Left cardiac atrium (tissue), 4 donors: ENCODE results near the gene RNASEH1. TPM values are rescaled to one million over a fixed set of nuclear protein-coding genes. Genes with fewer than 3 reads are reported as not detected.
"Not testable (repeated sequence)": the region's sequence is repeated elsewhere in the genome, so short reads cannot be mapped to it uniquely, and the experiment has no call there.

Source experiments
- ATAC-seq, 2 donors: fragments of 200-7000 bp; cut with Tn5 transposase; one replicate each; pipeline ENCODE4 v1.9.1; 2020; ENCODE audit warnings: mild to moderate bottlenecking in 2 of 2, moderate library complexity in 2 of 2
- DNase-seq: peaks from one replicate; pipeline ENCODE4 v3.0.0-alpha.2; 2020
- intact Hi-C, 2 donors: fragments of 100-400 bp; cut with DNase I; formaldehyde crosslinking; loops; one replicate each; pipeline versions ENCODE4 v1.14.1 to v1.15.1; 2022 to 2023
- total RNA-seq, 2 donors: library from RNA; stranded (reverse); fragmentation: NEBNext Ultra II Directional; extraction: Animal tissue kit (Norgen Biotek cat#: 25700); gene quantifications; one replicate each; pipeline ENCODE4 v1.2.1, GENCODE V29; 2021
- donor health status: DM: no; HTN: yes; CAD: no.
- donor health status: DM: no; HTN: yes; CAD: no; lungs with severe emphysema.
- donor health status: DM: yes; HTN: yes; CAD: no.
- donor health status: Dilated cardiomyopathy.

Gene RNASEH1
- total RNA-seq, 2 donors from 2014 or later = 17.3 to 22.2 TPM

DNA sequence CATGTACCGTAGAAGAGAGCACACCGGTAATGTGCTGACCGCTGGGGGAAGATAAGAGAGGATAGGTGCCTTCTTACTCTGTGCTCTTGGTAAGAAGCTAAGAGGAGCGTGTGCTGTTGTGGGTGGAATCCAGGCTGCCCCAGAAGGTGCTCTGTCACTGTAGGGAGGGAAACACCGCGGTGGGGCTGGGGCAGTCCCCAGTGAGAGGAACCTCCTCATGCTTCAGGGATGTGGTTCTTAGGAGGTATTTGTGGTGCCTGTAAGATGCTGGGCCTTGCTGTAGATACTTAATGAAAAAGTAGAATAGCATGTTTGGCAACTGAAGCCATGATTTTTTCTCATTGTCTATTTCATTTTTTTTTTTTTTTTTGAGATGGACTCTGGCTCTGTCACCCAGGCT, 37.9 kb upstream of the RNASEH1 start:
- intact Hi-C loops = loop anchor here (5.0 to 10.0 kb wide), 2 partner anchors 49 to 56 kb away; no protein-coding TSS in a partner anchor
- no peak for DNase-seq
- no peak for ATAC-seq

DNA sequence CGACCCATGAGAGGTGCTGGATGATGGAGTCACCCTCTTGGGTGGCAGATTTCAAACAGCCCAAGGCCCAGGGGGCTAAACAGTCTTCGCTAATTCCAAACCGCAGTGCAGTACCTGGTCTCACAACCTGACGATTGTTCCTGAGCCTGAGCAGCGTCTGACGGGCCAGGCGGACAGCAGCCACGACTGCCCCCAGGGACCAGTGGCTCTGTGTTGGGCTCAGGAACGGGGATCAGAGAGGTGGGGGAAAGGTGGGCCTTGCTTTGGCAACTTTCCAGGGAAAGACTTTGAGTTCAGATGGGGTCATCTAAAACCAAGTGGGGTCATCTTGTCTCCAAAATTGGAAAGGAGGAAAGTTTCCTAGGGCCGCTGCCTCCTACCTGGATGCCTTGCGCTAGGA, 37.3 kb upstream of the RNASEH1 start:
- ATAC-seq (peak in 1 of 2 donors; percentile 8), DNase-seq (no peak)
- intact Hi-C loops = loop anchor here (5.0 to 10.0 kb wide), 2 partner anchors 49 to 57 kb away; no protein-coding TSS in a partner anchor

DNA sequence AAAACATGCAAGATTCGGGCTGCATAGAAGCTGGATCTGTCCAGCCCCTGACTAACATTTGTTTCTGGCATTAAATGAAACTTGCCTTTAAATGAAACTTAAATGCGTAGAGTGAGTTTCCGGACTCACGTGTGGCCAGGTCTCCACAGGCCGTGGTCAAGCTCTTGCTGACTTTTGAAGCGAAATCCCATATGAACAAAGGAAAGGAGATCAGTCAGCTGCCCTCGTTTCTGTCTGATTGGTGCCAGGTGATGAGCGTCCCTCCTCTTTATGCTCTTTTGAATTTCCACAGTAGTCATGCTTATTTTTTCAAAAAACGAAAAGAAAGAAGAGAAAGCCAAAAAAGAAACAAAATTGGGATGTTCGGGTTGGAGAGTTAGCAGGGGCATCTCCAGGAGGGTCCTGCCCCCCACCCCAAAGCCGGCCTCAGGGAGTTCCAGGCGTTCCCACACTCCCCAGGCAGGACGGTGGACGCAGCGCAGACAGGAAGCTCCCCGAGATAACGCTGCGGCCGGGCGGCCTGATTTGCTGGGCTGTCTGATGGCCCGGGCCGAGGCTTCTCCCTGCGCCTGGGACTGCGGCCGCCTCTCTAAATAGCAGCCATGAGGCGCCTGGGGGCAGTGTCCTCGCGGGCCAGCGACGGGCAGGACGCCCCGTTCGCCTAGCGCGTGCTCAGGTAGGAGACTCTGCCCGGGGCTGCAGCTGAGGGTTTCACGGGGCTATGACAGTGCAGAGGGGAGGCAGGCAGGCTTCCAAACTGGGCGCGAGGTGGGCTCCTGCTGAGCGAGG, 36.6 kb upstream of the RNASEH1 start, which contains the start of gene COLEC11:
COLEC11 (plus strand) TSS at position 620 of the 789 bp plus-strand sequence. CDS start 9,229 bp downstream, outside the sequence.
- intact Hi-C loops = loop anchor here (5.0 to 10.0 kb wide), 2 partner anchors 50 to 58 kb away; no protein-coding TSS in a partner anchor
- ATAC-seq (peak; percentile 92 to 96), DNase-seq (peak; percentile 84)

DNA sequence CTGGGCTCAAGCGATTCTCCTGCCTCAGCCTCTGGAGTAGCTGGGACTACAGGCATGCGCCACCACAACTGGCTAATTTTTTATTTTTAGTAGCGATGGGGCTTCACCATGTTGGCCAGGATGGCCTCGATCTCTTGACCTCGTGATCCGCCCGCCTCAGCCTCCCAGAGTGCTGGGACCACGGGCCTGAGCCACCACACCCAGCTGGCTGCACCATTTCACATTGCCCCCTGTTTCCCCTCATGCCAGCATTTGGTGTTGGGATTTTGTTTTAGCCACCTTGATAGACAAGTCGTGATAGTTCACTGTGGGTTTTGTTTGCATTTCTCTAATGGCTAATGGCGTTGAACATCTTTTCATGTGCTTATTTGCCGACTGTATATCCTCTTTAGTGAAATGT, 31.0 kb upstream of the RNASEH1 start:
- intact Hi-C loops = no loop called here
- ATAC-seq (no peak), DNase-seq (no peak)

DNA sequence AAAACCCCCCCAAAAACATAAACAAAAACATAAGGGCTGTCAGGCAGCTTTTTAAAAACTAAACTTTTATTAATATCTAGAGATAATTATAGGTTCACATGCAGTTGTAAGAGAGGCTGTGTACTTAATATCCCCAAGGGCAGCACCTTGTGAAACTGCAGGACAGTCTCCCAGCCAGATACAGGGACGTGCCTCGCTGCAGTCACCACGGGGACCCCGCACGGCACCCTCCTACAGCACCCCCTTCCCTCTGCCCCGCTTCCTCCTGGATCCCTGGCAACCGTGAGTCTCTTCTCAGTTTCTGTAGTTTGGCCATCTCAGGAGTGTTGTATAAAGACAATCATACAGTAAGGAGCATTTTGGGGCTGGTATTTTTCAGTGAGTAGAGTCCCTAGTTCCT, 30.0 kb upstream of the RNASEH1 start:
- ATAC-seq = no peak
- no peak for DNase-seq
- intact Hi-C loops = no loop called here

DNA sequence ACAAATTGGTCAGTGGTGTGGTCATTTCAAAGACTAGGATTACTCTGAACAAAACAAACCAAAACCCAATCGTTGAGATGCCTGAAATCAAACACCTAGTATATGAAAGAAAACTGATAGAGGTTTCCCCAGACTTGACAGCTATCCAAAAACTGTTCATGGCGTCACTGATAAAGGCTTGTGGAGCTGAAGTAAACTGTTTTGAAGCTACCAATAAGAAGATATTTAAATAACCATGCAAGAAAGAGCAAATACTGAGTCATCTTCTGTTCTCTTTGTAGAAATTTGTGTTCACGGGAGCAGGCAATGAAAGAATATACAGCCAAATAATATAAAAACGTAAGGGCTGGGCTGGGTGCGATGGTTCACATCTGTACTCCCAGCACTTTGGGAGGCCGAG, 29.3 kb upstream of the RNASEH1 start:
- intact Hi-C loops = no loop called here
- ATAC-seq = no peak

DNA sequence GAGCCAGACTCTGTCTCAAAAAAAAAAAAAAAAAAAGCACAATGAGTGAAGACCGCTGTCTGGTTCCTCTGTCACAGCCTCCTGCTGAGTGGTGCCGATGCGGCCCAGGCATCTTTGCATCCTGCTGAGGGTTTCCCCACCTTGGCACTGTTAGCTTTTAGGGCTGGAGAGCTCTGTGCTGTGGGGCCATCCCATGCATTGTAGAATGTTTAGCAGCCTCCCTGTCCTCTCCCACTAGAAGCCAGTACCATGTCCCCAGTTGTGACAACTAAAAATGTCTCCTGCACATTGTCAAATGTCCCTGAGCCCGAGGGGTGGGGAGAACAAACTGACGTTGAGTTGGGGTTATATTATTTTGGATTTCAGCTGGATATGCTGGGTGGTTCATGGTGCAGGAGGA, 28.9 kb upstream of the RNASEH1 start:
- no peak for ATAC-seq
- DNase-seq = no peak
- intact Hi-C loops = no loop called here

More for the DNA sequence above, 29.3 kb upstream of the RNASEH1 start:
- no peak for DNase-seq

DNA sequence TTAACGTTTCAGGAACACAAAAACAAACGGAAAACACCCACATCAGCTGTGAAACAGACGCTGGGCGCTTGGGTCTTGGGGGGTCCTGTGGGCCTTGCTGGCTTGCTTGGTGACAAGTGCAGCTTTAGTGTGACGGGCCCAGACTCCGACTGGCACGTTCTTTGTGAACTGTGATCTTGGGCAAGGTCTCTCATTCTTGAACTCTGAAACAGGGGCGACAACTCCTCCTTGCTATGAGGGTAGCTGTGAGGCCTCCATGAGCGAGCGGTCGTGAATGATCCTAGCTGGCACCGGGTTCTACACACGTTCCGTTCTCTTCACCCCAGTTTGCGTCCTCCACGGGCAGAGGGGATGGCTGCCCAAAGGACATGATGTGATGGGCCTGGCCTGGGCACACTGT, 28.1 kb upstream of the RNASEH1 start:
- no peak for ATAC-seq
- intact Hi-C loops = no loop called here
- DNase-seq = no peak

DNA sequence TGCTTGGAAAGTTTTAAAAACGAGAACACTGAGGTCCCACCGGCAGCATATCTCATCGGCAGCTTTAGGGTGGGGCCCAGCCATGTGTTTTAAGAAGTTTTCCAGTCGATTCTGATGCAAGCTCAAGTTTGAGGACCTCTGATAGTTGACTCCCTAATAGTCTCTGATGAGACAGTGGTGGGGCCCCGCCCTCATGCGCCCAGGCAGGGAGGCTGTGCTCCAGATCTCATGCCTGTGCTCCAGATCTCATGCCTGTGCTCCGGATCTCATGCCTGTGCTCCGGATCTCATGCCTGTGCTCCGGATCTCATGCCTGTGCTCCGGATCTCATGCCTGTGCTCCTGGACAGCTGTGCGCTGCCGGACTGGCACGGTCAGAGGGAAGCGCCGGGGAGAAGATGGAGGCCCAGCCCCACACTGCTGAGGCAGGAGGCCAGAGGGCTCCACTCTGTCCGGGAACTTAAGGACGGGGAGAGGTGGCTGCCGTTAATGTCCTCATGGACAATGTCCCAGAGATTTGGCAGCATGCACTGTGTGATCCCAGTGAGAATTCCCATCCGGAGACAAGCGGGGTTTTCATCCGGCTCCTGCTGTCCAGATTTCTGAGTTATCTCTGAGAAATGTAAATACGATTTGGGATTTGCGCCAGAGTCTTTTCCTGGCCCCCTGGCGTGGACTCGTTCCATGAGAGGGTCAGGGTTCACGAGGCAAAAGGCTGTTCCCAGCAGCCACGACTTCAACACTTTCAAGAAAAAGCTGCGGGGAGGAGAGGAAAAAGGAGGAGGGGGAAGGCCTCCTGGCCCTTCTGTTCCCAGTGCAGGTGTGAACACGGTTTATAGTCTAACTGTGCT, 27.4 kb upstream of the RNASEH1 start:
- ATAC-seq (peak; percentile 88 to 95), DNase-seq (peak; percentile 77)
- intact Hi-C loops = no loop called here

DNA sequence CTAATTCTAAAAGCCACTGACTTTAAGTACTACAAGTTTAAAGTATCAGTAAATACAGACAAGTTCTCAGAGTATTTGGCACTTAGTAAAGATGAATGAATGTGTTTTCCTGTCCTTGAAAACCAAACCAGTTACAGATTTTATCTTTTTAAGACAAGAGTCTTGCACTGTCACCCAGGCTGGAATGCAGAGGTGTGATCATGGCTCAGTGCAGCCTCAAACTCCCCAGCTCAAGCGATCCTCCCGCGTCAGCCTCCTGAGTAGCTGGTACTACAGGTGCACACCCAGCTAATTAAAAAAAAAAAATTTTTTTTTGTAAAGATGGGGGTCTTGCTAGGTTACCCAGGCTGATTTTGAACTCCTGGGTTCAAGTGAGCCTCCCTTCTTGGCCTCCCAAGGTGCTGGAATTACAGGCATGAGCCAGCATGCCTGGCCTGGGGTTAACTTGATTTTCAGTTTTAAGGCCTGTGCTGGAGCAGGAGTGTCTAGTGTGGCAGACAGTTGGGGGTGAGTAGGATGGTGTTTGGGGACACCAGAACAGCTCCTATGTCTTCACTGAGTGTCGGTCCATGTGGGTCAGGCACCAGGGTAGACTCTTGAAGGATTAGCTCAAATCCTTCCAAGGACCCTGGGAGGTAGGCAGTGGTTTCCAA, 26.6 kb upstream of the RNASEH1 start:
- no peak for DNase-seq
- peak in 1 of 2 donors; percentile 5 for ATAC-seq
- intact Hi-C loops = no loop called here

DNA sequence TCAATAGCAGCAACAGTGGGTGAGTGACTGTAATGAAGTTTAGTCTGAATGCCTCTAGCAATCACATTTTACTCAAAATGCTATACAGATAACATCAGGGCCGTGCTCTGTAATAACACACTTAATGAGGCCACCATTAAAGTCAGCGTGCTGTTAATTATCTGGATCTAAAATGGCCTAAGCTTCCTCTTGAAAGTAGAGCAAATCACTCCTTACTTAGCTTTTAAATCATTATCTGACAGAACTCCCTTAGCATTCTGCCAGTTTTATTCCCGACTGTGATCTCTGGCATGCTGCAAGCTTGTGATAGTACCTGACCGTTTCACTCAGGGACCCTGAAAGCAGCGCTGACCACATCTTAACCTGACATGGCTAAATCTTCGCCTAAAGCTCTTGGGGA, 25.9 kb upstream of the RNASEH1 start:
- ATAC-seq (no peak), DNase-seq (no peak)
- intact Hi-C loops = no loop called here

DNA sequence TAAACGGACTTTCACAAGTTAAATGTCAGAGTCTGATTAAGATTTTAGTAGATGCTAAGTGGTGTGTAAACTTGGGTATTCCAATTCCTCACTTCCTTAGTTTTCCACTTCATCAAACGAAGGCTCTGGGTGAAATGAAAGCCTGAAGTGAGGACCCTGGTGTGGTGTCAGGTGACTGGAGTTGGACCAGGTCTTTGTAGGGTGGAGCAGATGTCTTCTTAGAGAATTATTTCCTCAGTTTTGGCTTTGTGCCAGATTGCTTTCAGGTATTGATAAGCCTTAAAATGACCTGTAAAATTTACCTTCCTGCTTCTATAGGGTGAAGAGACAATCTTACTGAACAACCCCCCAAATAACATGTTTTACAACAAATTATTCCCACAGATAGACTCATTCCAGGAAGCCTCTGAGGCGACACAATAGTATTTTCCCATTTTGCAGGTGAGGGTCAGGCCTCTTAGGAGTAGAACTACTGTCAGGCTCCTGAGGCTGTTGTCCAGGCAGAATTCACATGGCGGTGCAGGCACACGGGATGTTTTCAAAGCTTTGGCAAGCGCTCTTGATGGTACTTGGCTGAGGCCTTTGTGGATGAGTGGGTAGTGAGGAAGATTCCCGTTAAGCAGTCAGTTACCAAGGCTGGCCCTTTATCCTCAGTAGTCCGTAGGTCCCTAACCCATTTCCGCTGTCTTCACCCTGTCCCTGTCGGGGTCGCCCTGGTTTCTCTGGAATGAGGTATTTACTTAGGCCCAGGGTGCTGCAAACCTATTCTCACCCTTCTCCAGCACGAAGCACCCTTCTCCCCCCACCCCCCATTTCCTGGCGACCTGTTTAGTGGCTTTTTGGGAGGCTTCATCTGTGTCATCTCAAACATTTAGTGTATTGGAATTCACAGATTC, 23.5 kb upstream of the RNASEH1 start:
- DNase-seq = no peak
- no peak for ATAC-seq
- intact Hi-C loops = no loop called here

DNA sequence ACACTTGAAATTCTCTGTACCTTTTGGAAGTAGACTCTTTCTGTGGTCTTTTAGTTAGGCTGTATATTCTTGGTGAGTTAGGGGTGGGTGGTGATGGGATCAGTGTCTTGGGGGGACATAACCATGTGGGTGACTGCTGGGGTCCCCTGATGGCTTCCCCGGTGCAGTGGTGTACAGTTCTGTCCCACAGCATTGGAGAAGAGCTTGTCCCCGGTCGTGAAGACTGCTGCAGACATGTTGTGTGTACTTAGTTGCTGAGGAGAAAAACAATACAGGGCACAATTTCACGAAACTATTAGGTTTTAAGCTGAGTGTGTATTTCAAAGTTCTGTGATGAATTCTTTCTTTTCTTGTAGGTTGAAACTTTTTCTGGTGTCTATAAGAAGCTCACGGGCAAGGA, 22.3 kb upstream of the RNASEH1 start:
- DNase-seq (no peak), ATAC-seq (no peak)
- intact Hi-C loops = no loop called here

DNA sequence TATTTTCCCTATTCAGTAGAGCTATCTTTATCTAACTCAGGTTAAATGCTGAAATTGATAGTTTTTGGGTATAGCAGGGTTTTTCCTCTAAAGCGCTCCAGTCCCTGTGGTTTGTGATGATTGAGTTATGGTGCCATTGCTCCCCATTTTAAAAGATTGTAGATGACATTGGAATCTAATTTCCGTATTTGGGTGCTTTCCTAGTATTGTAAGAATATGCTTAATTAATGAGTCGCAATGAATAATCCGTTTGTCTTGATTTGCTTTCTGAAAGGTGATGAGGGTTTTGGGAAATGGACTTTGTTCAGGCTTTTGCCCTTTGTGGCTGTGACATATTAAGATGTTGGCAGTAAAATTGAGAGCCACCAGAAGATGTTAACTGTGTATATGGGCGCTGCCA, 20.9 kb upstream of the RNASEH1 start:
- no peak for DNase-seq
- ATAC-seq = no peak
- intact Hi-C loops = no loop called here

DNA sequence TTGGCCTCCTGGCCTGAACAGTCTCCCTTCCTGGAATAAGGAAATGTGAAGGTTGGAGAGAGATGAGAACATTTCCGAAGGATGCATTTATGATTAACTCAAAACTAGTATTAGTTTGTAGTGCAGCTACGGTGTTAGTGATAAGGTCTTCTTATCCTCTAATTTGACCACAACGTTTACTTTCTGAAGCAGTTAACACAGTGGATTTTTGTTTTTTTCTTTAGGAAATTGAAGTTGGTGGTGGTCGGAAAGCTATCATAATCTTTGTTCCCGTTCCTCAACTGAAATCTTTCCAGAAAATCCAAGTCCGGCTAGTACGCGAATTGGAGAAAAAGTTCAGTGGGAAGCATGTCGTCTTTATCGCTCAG, 18.1 kb upstream of the RNASEH1 start:
- ATAC-seq, DNase-seq, intact Hi-C loops: not testable (repeated sequence)

DNA sequence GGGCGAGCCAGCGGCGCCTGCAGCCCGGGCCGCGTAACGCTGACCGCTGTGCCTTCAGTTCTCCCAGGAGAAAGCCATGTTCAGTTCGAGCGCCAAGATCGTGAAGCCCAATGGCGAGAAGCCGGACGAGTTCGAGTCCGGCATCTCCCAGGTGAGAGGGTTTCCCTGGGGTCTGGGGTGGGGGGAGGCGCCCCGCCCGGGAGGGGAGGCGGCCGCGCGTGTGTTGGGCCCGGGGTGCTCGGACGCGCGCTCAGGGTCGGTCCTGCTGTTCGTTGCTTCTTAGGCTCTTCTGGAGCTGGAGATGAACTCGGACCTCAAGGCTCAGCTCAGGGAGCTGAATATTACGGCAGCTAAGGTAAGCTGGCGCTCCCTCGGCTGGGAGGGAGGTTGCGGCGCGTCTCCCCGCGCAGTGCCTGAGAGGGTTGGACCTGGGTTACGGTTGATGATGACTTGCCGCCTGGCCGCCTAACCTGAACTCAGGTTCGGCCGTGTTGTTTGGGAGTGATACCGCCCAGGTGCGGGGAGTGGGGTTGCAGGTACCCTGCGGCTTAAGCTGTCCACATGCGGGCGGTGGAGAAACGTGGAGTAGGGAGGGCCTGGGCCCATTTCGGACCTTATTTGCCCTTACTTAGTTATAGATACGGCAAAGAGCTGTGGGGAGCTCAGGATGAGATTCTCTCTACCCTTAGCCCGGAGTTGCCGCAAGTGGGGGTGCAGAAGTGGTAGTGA, 17.6 kb upstream of the RNASEH1 start:
- DNase-seq (no peak), ATAC-seq (peak; percentile 53 to 69)
- intact Hi-C loops = loop anchor here in 1 of 2 donors (2.0 kb wide), 1 partner anchor 17 kb away; the partner anchor contains the start of gene RNASEH1

DNA sequence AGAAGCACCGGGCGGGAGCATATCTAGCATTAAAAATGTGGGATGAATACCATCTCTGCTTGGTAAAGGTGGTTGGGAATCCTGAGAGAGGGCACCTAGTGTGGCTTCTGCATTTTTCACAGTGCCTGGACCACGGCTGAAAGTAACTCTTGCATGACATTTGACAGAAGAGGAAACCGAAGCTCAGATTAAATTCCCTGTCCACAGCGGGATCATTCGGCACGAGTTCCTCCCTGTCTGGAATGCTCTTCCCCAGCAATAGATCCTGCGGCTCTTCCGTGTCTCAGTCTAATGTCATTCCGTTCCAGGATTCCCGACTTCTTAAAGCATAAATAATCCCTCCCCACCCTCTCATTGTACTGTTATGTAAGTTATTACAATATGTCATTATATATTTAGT, 16.0 kb upstream of the RNASEH1 start:
- intact Hi-C loops = loop anchor here in 1 of 2 donors (2.0 kb wide), 1 partner anchor 15 kb away; the partner anchor contains the start of gene RNASEH1
- DNase-seq = no peak
- no peak for ATAC-seq

DNA sequence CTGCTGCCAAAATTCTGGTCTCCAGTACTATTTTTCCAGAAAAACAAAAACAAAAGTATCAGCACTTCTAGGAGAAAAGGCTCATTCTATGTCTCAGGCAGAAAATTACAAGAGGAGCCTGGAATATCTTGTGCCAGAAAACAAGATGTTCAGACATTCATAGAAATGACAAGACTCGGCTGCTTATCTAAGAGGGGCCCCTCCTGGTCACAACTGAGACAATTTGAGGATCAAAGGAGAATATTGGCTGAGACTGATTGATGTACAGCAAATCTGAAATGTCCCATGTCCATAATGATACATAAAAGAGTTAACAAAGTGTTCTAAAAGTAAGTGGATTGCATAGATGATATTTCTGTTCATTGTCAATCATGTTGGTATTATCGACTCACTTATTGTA, 14.5 kb upstream of the RNASEH1 start:
- ATAC-seq = no peak
- intact Hi-C loops = no loop called here
- no peak for DNase-seq
